Testis (tissue), 3 donors: ENCODE results near the gene AQP12A. TPM values are rescaled to one million over a fixed set of nuclear protein-coding genes. Genes with fewer than 3 reads are reported as not detected.

Experiments
- DNase-seq: peaks from one replicate; pipeline ENCODE4 v3.0.0-alpha.2; 2019
- H3K27ac ChIP-seq, 2 donors: fragments of 200-600 bp; sonication (generic); one replicate each; pipeline ENCODE4 v1.5.1; 2019
- H3K27me3 ChIP-seq: fragments of 200-600 bp; sonication (generic); one replicate; pipeline ENCODE4 v1.5.1; 2019
- H3K36me3 ChIP-seq: fragments of 200-600 bp; sonication (generic); one replicate; pipeline ENCODE4 v1.5.1; 2017; ENCODE audit warnings: low read depth; ENCODE audit errors: missing control alignments
- H3K4me1 ChIP-seq: fragments of 200-600 bp; sonication (generic); one replicate; pipeline ENCODE4 v1.5.1; 2019
- H3K4me3 ChIP-seq, 2 donors: fragments of 200-600 bp; sonication (generic); one replicate each; pipeline ENCODE4 v1.5.1; 2017 to 2019
- H3K9me3 ChIP-seq: fragments of 200-600 bp; sonication (generic); one replicate; pipeline ENCODE4 v1.5.1; 2017
- CTCF ChIP-seq, 3 experiments: fragments of 450-650 bp in 2 of 3; fragments of 200-600 bp in 1 of 3; sonication (generic) in 1 of 3; IDR thresholded peaks; one replicate each; pipeline ENCODE4 v1.5.1; 2016 to 2019; ENCODE audit warnings: antibody characterized with exemption in 3 of 3, mild to moderate bottlenecking in 2 of 3, moderate library complexity in 1 of 3
- POLR2A ChIP-seq: fragments of 450-650 bp; IDR thresholded peaks from one replicate; pipeline ENCODE4 v1.6.1; 2017; ENCODE audit warnings: antibody characterized with exemption, mild to moderate bottlenecking, moderate library complexity
- WGBS, 2 donors: methylation state at CpG; one replicate each; pipeline ENCODE4 v1.1.5; 2018; 5-methylcytosine and 5-hydroxymethylcytosine counted together
- intact Hi-C: fragments of 100-400 bp; cut with DNase I; formaldehyde crosslinking; loops from one replicate; pipeline ENCODE4 v1.15.1; 2023; ENCODE audit warnings: low total_unique reads
- polyA plus RNA-seq: library from polyadenylated mRNA; stranded (reverse); fragments of 350-450 nt; fragmentation: Illumina TruSeq; extraction: RNeasy Lipid Tissue Mini Kit (QIAGEN cat#74804); gene quantifications from one replicate; pipeline ENCODE4 v1.2.3, GENCODE V29; 2014; ENCODE audit warnings: low read depth, low replicate concordance; ENCODE audit not compliant: insufficient read depth
- total RNA-seq, 2 donors: library from RNA; depleted of rRNA; stranded (reverse); fragments of >200 nt; gene quantifications; one replicate each; pipeline ENCODE4 v1.2.3, GENCODE V29; 2016

Gene AQP12A
- total and polyA plus RNA-seq, 3 donors from 2014 or later = not detected

- Histone ChIP-seq H3K4me3 (no peak overlapping the region), H3K4me1 (no peaks in the 10 kb centered on the region), H3K9me3 (no peaks in the 10 kb centered on the region), H3K36me3 (no peaks in the 10 kb centered on the region), H3K27me3 (no peaks in the 10 kb centered on the region), H3K27ac (no peak overlapping the region)
- intact Hi-C loops = no loop called here
- WGBS, 2 donors = 87 to 91% methylated on average over 27 to 36 of the region's 36 CpGs
- no peak for DNase-seq
- TF ChIP-seq CTCF (IDR thresholded peaks at IDR 0.05) (no peak), POLR2A (no peak)
Observed at GRCh38 chr2:240646176-240646899, 45.3 kb upstream of the AQP12A start.

GRCh38 chr2:240646900-240647502 is 44.7 kb upstream of the AQP12A start:
- intact Hi-C loops = no loop called here
- Histone ChIP-seq H3K4me1 (no peaks in the 10 kb centered on the region), H3K36me3 (no peaks in the 10 kb centered on the region), H3K27me3 (no peaks in the 10 kb centered on the region), H3K4me3 (no peak overlapping the region), H3K27ac (no peak overlapping the region), H3K9me3 (no peaks in the 10 kb centered on the region)
- 68 to 91% methylated on average over 13 to 30 of the region's 30 CpGs for WGBS, 2 donors
- TF ChIP-seq POLR2A (no peak), CTCF (IDR thresholded peaks at IDR 0.05) (no peak)
- DNase-seq = no peak

DNA sequence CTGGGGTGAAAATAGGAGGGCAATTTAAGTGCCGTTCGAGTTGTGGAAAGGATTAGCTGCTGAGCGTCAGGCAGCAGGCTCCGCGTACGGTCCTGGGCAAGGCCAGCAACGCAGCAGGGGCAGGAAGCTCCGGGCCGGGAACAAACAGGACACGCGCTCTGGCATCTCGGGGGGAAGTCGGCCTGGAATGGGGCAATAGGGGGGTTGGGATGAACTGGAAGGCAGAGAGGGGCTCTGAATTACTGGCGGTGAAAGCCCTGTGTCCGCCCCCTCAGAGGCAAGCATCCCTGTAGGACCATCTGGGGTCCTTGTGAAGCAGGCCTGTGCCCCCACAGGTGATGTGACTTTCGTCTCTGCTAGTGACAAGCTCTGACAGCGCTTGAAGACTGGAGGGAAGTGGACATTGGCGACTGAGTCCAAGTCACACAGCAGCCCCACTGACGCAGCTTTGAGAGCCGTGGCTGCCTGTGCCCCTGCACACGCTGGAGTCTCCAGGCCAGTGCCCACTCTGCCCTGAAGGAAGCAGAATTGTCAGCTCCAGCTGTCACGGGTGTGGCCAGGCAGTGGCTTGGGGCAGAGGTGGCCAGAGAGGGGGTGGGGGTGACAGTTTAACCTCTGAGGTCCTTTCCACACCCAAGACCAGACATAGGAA is 44.0 kb upstream of the AQP12A start:
- no peaks in the 10 kb centered on the region for H3K27me3 ChIP-seq
- no peak overlapping the region for H3K4me3 ChIP-seq
- TF ChIP-seq POLR2A = no peak
- no peak for TF ChIP-seq CTCF (IDR thresholded peaks at IDR 0.05)

DNA sequence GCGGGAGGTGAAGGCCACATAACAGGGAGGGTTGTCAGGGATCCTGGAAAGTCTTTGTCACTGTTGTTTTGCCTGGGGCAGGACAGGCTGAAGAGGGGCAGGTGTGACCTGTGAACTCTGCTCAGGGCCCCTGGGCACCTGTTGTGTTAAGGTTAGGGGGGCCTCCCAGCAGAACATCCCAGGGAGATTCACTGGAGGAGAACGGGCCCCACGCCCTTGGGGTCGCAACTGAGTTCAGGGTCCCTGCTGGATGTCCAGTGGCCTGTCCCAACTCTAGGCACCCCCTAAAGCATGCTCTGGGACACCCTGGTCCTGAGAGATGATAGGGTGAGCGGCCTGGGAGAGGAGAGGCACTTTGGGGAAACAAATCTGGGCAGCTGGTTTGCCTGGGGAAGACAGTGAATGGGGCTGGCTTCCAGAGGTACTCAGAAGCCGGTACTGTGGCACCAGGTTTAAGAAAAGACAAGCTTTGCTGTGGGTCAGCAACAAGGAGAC is 43.5 kb upstream of the AQP12A start:
- WGBS, 2 donors = 86 to 87% methylated on average over 6 of the region's 6 CpGs

More for the DNA sequence above, 44.0 kb upstream of the AQP12A start:
- no peak for DNase-seq
- intact Hi-C loops = no loop called here
- Histone ChIP-seq H3K27ac (no peak overlapping the region), H3K4me1 (no peaks in the 10 kb centered on the region), H3K9me3 (no peaks in the 10 kb centered on the region), H3K36me3 (no peaks in the 10 kb centered on the region)
- 75 to 89% methylated on average over 16 to 22 of the region's 22 CpGs for WGBS, 2 donors

More for the DNA sequence above, 43.5 kb upstream of the AQP12A start:
- H3K27ac ChIP-seq = no peak overlapping the region
- no peak overlapping the region for H3K4me3 ChIP-seq
- no peaks in the 10 kb centered on the region for H3K36me3 ChIP-seq
- intact Hi-C loops = no loop called here
- H3K4me1 ChIP-seq = no peaks in the 10 kb centered on the region
- no peaks in the 10 kb centered on the region for H3K27me3 ChIP-seq
- H3K9me3 ChIP-seq = no peaks in the 10 kb centered on the region
- no peak for DNase-seq
- TF ChIP-seq POLR2A (no peak), CTCF (IDR thresholded peaks at IDR 0.05) (no peak)
